Activated naive CD4-positive, alpha-beta T cell treated with anti-CD3 and anti-CD28 coated beads, Interleukin-2, amount 50 U/mL, for 24 hours (primary cell): ENCODE results near the gene CD53.

Experiments used
- H3K27ac Mint-ChIP-seq: one replicate; pipeline ENCODE4 v1.8.0; 2021; ENCODE audit warnings: mild to moderate bottlenecking, mixed read lengths
- H3K27me3 Mint-ChIP-seq: one replicate; pipeline ENCODE4 v1.8.0; 2021; ENCODE audit warnings: mixed read lengths
- H3K36me3 Mint-ChIP-seq: one replicate; pipeline ENCODE4 v1.8.0; 2021; ENCODE audit warnings: mixed read lengths
- H3K4me1 Mint-ChIP-seq: one replicate; pipeline ENCODE4 v1.8.0; 2021; ENCODE audit warnings: mixed read lengths
- H3K4me3 Mint-ChIP-seq: one replicate; pipeline ENCODE4 v1.8.0; 2021; ENCODE audit warnings: mild to moderate bottlenecking, mixed read lengths
- H3K9me3 Mint-ChIP-seq: one replicate; pipeline ENCODE4 v1.8.0; 2021; ENCODE audit warnings: mixed read lengths

CD53 gene

GRCh38 chr1:110890474-110891196, 17.7 kb downstream of the CD53 start:
- peaks cover 97% of the 10 kb centered on the region for H3K4me1 Mint-ChIP-seq
- H3K27ac Mint-ChIP-seq, result peak overlapping the region; percentile 97
- peaks cover 50% of the 10 kb centered on the region for H3K36me3 Mint-ChIP-seq
- H3K4me3 Mint-ChIP-seq, result peak overlapping the region; percentile 53
- no peaks in the 10 kb centered on the region for H3K27me3 Mint-ChIP-seq
- peaks cover 6% of the 10 kb centered on the region for H3K9me3 Mint-ChIP-seq

- Mint-ChIP-seq H3K27me3 (no peaks in the 10 kb centered on the region), H3K9me3 (peaks cover 6% of the 10 kb centered on the region), H3K4me1 (peaks cover 99% of the 10 kb centered on the region), H3K36me3 (peaks cover 65% of the 10 kb centered on the region), H3K27ac (peak overlapping the region; percentile 86), H3K4me3 (peak overlapping the region; percentile 58)
These were observed 21.1 kb downstream of the CD53 start for GRCh38 chr1:110893908-110894490.

GRCh38 chr1:110896090-110896489, 23.1 kb downstream of the CD53 start:
- Mint-ChIP-seq H3K4me1 (peaks cover 86% of the 10 kb centered on the region), H3K9me3 (peaks cover 6% of the 10 kb centered on the region), H3K36me3 (peaks cover 76% of the 10 kb centered on the region), H3K27ac (peak overlapping the region; percentile 99), H3K27me3 (no peaks in the 10 kb centered on the region), H3K4me3 (peak overlapping the region; percentile 53)

- peak overlapping the region; percentile 99 for H3K27ac Mint-ChIP-seq
- no peaks in the 10 kb centered on the region for H3K9me3 Mint-ChIP-seq
- H3K4me1 Mint-ChIP-seq, result peaks cover 80% of the 10 kb centered on the region
- H3K27me3 Mint-ChIP-seq, result no peaks in the 10 kb centered on the region
- H3K4me3 Mint-ChIP-seq, result peak overlapping the region; percentile 40
- H3K36me3 Mint-ChIP-seq, result peaks cover 70% of the 10 kb centered on the region
These were observed 24.7 kb downstream of the CD53 start for GRCh38 chr1:110897681-110898080.

- Mint-ChIP-seq H3K9me3 (no peaks in the 10 kb centered on the region), H3K36me3 (peaks cover 62% of the 10 kb centered on the region), H3K4me3 (no peak overlapping the region), H3K4me1 (peaks cover 73% of the 10 kb centered on the region), H3K27ac (peak overlapping the region; percentile 69), H3K27me3 (no peaks in the 10 kb centered on the region)
These were observed 25.9 kb downstream of the CD53 start for GRCh38 chr1:110898734-110899457.

- Mint-ChIP-seq H3K27me3 (no peaks in the 10 kb centered on the region), H3K4me3 (no peak overlapping the region), H3K27ac (peak overlapping the region; percentile 69), H3K36me3 (peaks cover 64% of the 10 kb centered on the region), H3K4me1 (peaks cover 73% of the 10 kb centered on the region), H3K9me3 (no peaks in the 10 kb centered on the region)
These were observed 26.5 kb downstream of the CD53 start for GRCh38 chr1:110899458-110899843.

- Mint-ChIP-seq H3K27me3 (no peaks in the 10 kb centered on the region), H3K9me3 (peaks cover 3% of the 10 kb centered on the region), H3K4me1 (peaks cover 52% of the 10 kb centered on the region), H3K4me3 (no peak overlapping the region), H3K27ac (peak overlapping the region; percentile 41), H3K36me3 (peaks cover 43% of the 10 kb centered on the region)
These were observed 30.0 kb downstream of the CD53 start for GRCh38 chr1:110902820-110903463.

- H3K9me3 Mint-ChIP-seq, result peaks cover 6% of the 10 kb centered on the region
- peak overlapping the region; percentile 76 for H3K27ac Mint-ChIP-seq
- H3K27me3 Mint-ChIP-seq, result no peaks in the 10 kb centered on the region
- peaks cover 41% of the 10 kb centered on the region for H3K4me1 Mint-ChIP-seq
- no peak overlapping the region for H3K4me3 Mint-ChIP-seq
- H3K36me3 Mint-ChIP-seq, result peaks cover 36% of the 10 kb centered on the region
These were observed 31.0 kb downstream of the CD53 start for GRCh38 chr1:110903853-110904500.

- Mint-ChIP-seq H3K27ac (no peak overlapping the region), H3K4me3 (no peak overlapping the region), H3K27me3 (no peaks in the 10 kb centered on the region), H3K36me3 (peaks cover under 1% of the 10 kb centered on the region), H3K4me1 (peaks cover 15% of the 10 kb centered on the region), H3K9me3 (peaks cover 17% of the 10 kb centered on the region)
These were observed 39.8 kb downstream of the CD53 start for GRCh38 chr1:110912784-110913183.

GRCh38 chr1:110914676-110915075, 41.7 kb downstream of the CD53 start:
- Mint-ChIP-seq H3K9me3 (peaks cover 12% of the 10 kb centered on the region), H3K36me3 (peaks cover 6% of the 10 kb centered on the region), H3K4me1 (peaks cover 13% of the 10 kb centered on the region), H3K4me3 (no peak overlapping the region), H3K27me3 (no peaks in the 10 kb centered on the region), H3K27ac (no peak overlapping the region)

GRCh38 chr1:110915804-110916203, 42.9 kb downstream of the CD53 start:
- Mint-ChIP-seq H3K36me3 (peaks cover 8% of the 10 kb centered on the region), H3K9me3 (peaks cover 9% of the 10 kb centered on the region), H3K4me3 (no peak overlapping the region), H3K27ac (no peak overlapping the region), H3K27me3 (no peaks in the 10 kb centered on the region), H3K4me1 (peaks cover 13% of the 10 kb centered on the region)

- Mint-ChIP-seq H3K4me1 (peaks cover 13% of the 10 kb centered on the region), H3K9me3 (peaks cover 4% of the 10 kb centered on the region), H3K4me3 (peak overlapping the region; percentile 5), H3K27ac (no peak overlapping the region), H3K36me3 (peaks cover 8% of the 10 kb centered on the region), H3K27me3 (no peaks in the 10 kb centered on the region)
These were observed 43.3 kb downstream of the CD53 start for GRCh38 chr1:110916274-110916668.

- Mint-ChIP-seq H3K27me3 (no peaks in the 10 kb centered on the region), H3K27ac (peak overlapping the region; percentile 0), H3K36me3 (peaks cover 8% of the 10 kb centered on the region), H3K4me3 (peak overlapping the region; percentile 5), H3K4me1 (peaks cover 13% of the 10 kb centered on the region), H3K9me3 (peaks cover 6% of the 10 kb centered on the region)
These were observed 43.8 kb downstream of the CD53 start for GRCh38 chr1:110916669-110917306.

GRCh38 chr1:110918016-110918415, 45.1 kb downstream of the CD53 start:
- H3K27ac Mint-ChIP-seq, result no peak overlapping the region
- no peak overlapping the region for H3K4me3 Mint-ChIP-seq
- H3K27me3 Mint-ChIP-seq, result no peaks in the 10 kb centered on the region

GRCh38 chr1:110921953-110922352, 49.0 kb downstream of the CD53 start:
- Mint-ChIP-seq H3K27me3 (no peaks in the 10 kb centered on the region), H3K36me3 (peaks cover 19% of the 10 kb centered on the region), H3K9me3 (peaks cover 14% of the 10 kb centered on the region), H3K4me1 (peaks cover 4% of the 10 kb centered on the region), H3K27ac (no peak overlapping the region), H3K4me3 (no peak overlapping the region)

More at GRCh38 chr1:110918016-110918415, 45.1 kb downstream of the CD53 start:
- H3K36me3 Mint-ChIP-seq, result peaks cover 11% of the 10 kb centered on the region
- H3K4me1 Mint-ChIP-seq, result peaks cover 13% of the 10 kb centered on the region
- peaks cover 10% of the 10 kb centered on the region for H3K9me3 Mint-ChIP-seq
